ENCODE measurements around the gene MAD2L1. TPM values are rescaled to one million over a fixed set of nuclear protein-coding genes. Genes with fewer than 3 reads are reported as not detected.

Gene MAD2L1
- total and polyA plus RNA-seq, 2 of the 13 experiments (the other 11 are each of a cell fraction or from before 2014, with no cell fraction given) = 40.6 to 109 TPM

DNA sequence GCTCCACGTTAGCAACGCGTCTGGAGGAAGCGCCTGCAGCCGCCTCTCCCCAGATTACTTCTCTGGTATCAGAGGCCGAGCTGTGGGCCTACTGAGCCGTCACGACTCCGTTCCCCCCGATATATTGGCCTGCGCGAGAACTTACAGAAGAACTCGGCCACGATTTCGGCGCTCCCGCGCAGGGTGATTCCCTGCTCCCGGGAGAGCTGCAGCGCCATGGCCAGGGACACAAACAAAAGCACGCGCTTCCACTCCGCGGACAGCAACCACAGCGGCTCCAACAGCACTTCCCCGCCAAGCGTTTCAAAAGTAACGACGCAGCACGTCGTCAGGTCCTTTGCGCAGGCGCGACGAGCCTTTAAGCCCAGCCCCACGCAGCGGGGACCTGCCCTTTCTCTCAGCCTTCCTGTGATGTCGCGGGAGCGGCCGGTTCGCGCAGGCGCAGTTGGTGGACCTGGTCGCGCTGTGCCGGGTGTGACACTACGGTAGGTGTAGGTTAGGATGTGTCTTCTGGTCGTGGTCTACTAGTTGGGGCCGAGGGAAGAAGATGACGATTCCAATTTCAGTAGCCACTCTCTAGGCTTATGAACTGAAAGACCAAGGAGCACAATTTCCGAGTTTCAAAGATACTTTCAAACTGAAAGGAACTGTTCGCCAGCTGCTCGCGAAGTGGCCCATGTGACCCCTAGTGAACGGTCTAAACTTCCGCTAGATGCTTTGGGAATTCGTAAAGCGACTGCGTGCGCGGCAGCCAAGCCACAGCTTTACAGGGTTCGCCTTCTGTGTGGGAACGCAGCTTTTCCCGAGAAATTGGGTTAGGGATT, at the start of gene MAD2L1 (continued):
- TF ChIP-seq, protein P1, sequence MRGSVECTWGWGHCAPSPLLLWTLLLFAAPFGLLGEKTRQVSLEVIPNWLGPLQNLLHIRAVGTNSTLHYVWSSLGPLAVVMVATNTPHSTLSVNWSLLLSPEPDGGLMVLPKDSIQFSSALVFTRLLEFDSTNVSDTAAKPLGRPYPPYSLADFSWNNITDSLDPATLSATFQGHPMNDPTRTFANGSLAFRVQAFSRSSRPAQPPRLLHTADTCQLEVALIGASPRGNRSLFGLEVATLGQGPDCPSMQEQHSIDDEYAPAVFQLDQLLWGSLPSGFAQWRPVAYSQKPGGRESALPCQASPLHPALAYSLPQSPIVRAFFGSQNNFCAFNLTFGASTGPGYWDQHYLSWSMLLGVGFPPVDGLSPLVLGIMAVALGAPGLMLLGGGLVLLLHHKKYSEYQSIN (CRISPR knock-in tag; IDR thresholded peaks at IDR 0.05; ENCODE audit: borderline replicate concordance) = no peak
- TF ChIP-seq ZNF781 (CRISPR knock-in tag; IDR thresholded peaks at IDR 0.05; ENCODE audit: borderline replicate concordance, not compliant biosample characterization) (peak; percentile 28), TCF7L2 (IDR thresholded peaks at IDR 0.05; ENCODE audit: low read depth, low read length) (no peak), CC2D1A (CRISPR knock-in tag; IDR thresholded peaks at IDR 0.05) (no peak), NR2F1 (CRISPR knock-in tag; IDR thresholded peaks at IDR 0.05) (peak in 1 of 2 experiments; percentile 63; a peak in 2 of 4 replicates), PHF5A (CRISPR knock-in tag; IDR thresholded peaks at IDR 0.05; ENCODE audit: low read depth, unreplicated experiment) (no peak), CCAR2 (optimal IDR thresholded peaks at IDR 0.05; ENCODE audit: low read depth, low read length) (no peak), ZNF670 (CRISPR knock-in tag; IDR thresholded peaks at IDR 0.05; ENCODE audit: borderline replicate concordance) (no peak; the same call in 1 of the 2 replicates), HMG20A (CRISPR knock-in tag; IDR thresholded peaks at IDR 0.05; ENCODE audit: borderline replicate concordance) (no peak), CBX1 (IDR thresholded peaks at IDR 0.05; ENCODE audit: low read depth) (peak; percentile 40), ZNF614 (CRISPR knock-in tag; IDR thresholded peaks at IDR 0.05; ENCODE audit: borderline replicate concordance) (peak; percentile 20; the same call in 1 of the 2 replicates), ZBTB38 (CRISPR knock-in tag; IDR thresholded peaks at IDR 0.05) (peak; percentile 86), FOSL2 (CRISPR knock-in tag; IDR thresholded peaks at IDR 0.05) (peak; percentile 8; the same call in 1 of the 2 replicates), KDM1A (CRISPR knock-in tag; IDR thresholded peaks at IDR 0.05) (no peak), NR2C2 (CRISPR knock-in tag; IDR thresholded peaks at IDR 0.05; ENCODE audit: borderline replicate concordance) (peak; percentile 63; the same call in 1 of the 2 replicates), KLF6 (CRISPR knock-in tag; IDR thresholded peaks at IDR 0.05) (no peak), ZMYM4 (CRISPR knock-in tag; IDR thresholded peaks at IDR 0.05) (peak; percentile 54), RFX5 (IDR thresholded peaks at IDR 0.05; ENCODE audit: low read depth, low read length) (peak; percentile 31; the same call in 1 of the 2 replicates)
- TF ChIP-seq, protein P2, sequence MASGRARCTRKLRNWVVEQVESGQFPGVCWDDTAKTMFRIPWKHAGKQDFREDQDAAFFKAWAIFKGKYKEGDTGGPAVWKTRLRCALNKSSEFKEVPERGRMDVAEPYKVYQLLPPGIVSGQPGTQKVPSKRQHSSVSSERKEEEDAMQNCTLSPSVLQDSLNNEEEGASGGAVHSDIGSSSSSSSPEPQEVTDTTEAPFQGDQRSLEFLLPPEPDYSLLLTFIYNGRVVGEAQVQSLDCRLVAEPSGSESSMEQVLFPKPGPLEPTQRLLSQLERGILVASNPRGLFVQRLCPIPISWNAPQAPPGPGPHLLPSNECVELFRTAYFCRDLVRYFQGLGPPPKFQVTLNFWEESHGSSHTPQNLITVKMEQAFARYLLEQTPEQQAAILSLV (CRISPR knock-in tag; IDR thresholded peaks at IDR 0.05; ENCODE audit: borderline replicate concordance) = peak; percentile 54; the same call in 1 of the 2 replicates
- TF ChIP-seq, protein P3, sequence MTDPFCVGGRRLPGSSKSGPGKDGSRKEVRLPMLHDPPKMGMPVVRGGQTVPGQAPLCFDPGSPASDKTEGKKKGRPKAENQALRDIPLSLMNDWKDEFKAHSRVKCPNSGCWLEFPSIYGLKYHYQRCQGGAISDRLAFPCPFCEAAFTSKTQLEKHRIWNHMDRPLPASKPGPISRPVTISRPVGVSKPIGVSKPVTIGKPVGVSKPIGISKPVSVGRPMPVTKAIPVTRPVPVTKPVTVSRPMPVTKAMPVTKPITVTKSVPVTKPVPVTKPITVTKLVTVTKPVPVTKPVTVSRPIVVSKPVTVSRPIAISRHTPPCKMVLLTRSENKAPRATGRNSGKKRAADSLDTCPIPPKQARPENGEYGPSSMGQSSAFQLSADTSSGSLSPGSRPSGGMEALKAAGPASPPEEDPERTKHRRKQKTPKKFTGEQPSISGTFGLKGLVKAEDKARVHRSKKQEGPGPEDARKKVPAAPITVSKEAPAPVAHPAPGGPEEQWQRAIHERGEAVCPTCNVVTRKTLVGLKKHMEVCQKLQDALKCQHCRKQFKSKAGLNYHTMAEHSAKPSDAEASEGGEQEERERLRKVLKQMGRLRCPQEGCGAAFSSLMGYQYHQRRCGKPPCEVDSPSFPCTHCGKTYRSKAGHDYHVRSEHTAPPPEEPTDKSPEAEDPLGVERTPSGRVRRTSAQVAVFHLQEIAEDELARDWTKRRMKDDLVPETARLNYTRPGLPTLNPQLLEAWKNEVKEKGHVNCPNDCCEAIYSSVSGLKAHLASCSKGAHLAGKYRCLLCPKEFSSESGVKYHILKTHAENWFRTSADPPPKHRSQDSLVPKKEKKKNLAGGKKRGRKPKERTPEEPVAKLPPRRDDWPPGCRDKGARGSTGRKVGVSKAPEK (CRISPR knock-in tag; IDR thresholded peaks at IDR 0.05; ENCODE audit: borderline replicate concordance) = no peak
- TF ChIP-seq, protein P4, sequence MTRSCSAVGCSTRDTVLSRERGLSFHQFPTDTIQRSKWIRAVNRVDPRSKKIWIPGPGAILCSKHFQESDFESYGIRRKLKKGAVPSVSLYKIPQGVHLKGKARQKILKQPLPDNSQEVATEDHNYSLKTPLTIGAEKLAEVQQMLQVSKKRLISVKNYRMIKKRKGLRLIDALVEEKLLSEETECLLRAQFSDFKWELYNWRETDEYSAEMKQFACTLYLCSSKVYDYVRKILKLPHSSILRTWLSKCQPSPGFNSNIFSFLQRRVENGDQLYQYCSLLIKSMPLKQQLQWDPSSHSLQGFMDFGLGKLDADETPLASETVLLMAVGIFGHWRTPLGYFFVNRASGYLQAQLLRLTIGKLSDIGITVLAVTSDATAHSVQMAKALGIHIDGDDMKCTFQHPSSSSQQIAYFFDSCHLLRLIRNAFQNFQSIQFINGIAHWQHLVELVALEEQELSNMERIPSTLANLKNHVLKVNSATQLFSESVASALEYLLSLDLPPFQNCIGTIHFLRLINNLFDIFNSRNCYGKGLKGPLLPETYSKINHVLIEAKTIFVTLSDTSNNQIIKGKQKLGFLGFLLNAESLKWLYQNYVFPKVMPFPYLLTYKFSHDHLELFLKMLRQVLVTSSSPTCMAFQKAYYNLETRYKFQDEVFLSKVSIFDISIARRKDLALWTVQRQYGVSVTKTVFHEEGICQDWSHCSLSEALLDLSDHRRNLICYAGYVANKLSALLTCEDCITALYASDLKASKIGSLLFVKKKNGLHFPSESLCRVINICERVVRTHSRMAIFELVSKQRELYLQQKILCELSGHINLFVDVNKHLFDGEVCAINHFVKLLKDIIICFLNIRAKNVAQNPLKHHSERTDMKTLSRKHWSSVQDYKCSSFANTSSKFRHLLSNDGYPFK (CRISPR knock-in tag; IDR thresholded peaks at IDR 0.05; ENCODE audit: borderline replicate concordance) = peak; percentile 69; the same call in 1 of the 2 replicates
